Fibroblast of villous mesenchyme (primary cell): ENCODE measurements around the gene PIGM. TPM values are rescaled to one million over a fixed set of nuclear protein-coding genes. Genes with fewer than 3 reads are reported as not detected.

Experiments
- DNase-seq: peaks from one replicate; pipeline ENCODE4 v3.0.0-alpha.2; 2010; ENCODE audit warnings: low read depth
- H3K4me3 ChIP-seq: 2 replicates; pipeline ENCODE4 v1.5.1; 2011; ENCODE audit warnings: low read depth, mild to moderate bottlenecking, low read length
- CTCF ChIP-seq: IDR thresholded peaks from 2 replicates; pipeline ENCODE4 v1.5.1; 2012; ENCODE audit warnings: low read depth, mild to moderate bottlenecking, low read length; ENCODE audit not compliant: insufficient read depth
- total RNA-seq: library from RNA; depleted of rRNA; stranded (reverse); fragments of >200 nt; gene quantifications from 2 replicates; pipeline ENCODE4 v1.2.3, GENCODE V29; 2012

Gene PIGM
- total RNA-seq, 1 donor = 6.0 TPM

GRCh38 chr1:160049101-160049500 is 17.3 kb upstream of the PIGM start:
- no peak overlapping the region for H3K4me3 ChIP-seq
- no peak for TF ChIP-seq CTCF
- DNase-seq = no peak

- H3K4me3 ChIP-seq = no peak overlapping the region
- no peak for DNase-seq
- no peak for TF ChIP-seq CTCF
Observed at GRCh38 chr1:160048335-160048734, 16.5 kb upstream of the PIGM start.

GRCh38 chr1:160047111-160047991 is 15.6 kb upstream of the PIGM start:
- H3K4me3 ChIP-seq = no peak overlapping the region
- TF ChIP-seq CTCF = no peak
- DNase-seq = no peak

- peak; percentile 64 for TF ChIP-seq CTCF
- peak; percentile 51 for DNase-seq
- H3K4me3 ChIP-seq = no peak overlapping the region
Observed at GRCh38 chr1:160046494-160047110, 14.8 kb upstream of the PIGM start.

- H3K4me3 ChIP-seq = no peak overlapping the region
- DNase-seq = no peak
- no peak for TF ChIP-seq CTCF
Observed at GRCh38 chr1:160045653-160046052, 13.9 kb upstream of the PIGM start.

- no peak for TF ChIP-seq CTCF
Observed at GRCh38 chr1:160043543-160043942, 11.8 kb upstream of the PIGM start.

GRCh38 chr1:160040476-160040875 is 8.7 kb upstream of the PIGM start:
- no peak for TF ChIP-seq CTCF
- no peak overlapping the region for H3K4me3 ChIP-seq
- DNase-seq = peak; percentile 12

More at GRCh38 chr1:160043543-160043942, 11.8 kb upstream of the PIGM start:
- H3K4me3 ChIP-seq = no peak overlapping the region
- no peak for DNase-seq
